GM18517 (cell line): ENCODE measurements around the gene SCG3.

ENCODE experiments used
- ATAC-seq: cut with Tn5 transposase; IDR thresholded peaks from one replicate; pipeline ENCODE4 v1.9.1; 2021; ENCODE audit warnings: mild to moderate bottlenecking, moderate library complexity; ENCODE audit not compliant: unreplicated experiment

Gene SCG3

DNA sequence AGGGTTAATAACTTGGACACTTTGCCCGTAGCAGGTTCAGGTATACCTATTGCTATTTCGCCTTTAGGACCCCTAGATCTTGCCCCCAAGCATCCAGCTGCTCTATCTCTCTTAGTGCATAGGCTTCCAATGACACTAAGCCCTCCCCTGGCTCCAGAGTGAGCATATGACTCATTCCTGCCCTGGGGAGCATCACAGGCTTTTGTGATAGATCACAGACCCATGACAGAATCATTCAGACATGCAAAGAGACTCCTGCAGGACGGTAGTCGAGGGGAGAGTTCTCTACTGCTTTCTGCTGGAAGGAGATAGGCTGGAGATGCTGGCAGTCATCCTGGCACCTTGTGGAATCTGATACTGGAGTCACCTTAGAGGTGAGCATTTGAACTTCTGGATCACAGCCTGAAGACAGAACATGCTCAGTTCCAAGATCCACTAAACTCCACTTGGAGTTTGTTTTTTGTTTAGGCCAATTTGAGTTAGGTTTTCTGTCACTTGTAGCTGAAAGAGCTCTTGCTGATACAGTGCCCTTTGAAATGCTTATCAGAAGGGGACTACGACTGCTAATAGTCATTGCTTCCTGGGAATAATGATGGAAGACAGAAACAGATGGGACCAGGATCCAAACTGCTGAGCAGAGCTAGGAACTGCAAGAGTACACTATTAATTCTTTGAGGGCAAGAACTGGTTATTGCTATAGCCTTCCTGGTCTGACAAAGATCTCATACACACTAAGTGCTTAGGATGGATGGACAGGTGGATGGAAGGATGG, 45.2 kb downstream of the SCG3 start:
- peak; percentile 67 for ATAC-seq

DNA sequence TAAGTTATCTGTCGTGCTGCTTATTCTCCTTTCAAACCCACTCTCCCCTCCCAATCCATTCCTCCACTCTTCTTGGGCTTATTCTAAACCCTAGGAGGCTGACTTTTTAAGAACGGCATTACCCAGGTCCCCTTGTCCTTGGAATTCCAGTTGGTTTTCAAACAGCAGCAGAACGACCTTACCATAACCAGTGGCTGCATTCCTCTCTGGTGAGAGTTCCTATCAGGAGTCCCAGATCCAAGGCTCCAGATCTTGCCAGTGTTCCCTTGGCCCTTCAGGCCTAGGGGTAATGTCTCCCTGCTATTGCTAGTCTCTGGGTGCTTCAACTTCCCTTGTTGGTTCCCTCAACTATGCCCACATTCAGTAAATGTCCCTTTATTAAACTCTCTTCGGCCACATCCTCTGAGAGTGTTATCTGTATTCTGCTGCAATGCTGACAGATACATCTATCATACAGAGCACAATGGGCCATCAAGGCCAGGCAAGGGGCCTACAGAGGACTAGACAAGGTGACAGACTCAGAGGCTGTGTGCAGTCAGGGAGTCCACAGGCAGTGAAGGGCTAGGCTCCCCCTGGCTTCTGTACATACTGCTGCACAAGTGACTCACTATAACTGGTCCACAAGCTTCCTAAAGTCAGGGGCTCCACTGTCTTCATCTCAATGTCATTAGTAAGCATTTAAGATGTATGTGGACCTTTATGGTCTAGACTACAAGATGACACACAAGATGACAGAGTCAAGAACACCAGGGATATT, 46.0 kb downstream of the SCG3 start:
- ATAC-seq, result no peak

GRCh38 chr15:51731549-51732267, 50.4 kb downstream of the SCG3 start:
- ATAC-seq, result peak; percentile 68

DNA sequence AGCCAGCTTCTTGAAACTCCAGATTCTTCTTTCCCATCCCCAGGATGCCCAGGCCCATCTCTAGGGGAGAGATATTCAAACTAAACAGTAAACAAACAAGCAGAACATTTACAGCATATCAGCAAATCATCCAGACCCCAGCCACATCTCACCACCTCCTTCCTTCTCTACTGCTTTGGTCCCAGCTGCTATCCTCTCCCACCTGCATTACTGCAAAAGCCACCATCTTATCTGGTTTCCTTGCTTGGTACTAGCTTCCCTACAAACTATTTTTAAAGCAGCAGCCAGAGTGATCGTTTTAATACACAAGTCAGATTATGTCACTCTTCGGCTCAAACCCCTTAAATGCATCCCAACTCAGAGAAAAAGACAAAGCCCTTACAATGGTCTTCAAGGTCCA, 51.3 kb downstream of the SCG3 start:
- ATAC-seq, result no peak

GRCh38 chr15:51735228-51736010, 54.1 kb downstream of the SCG3 start:
- no peak for ATAC-seq

GRCh38 chr15:51736069-51736468, 54.8 kb downstream of the SCG3 start:
- ATAC-seq, result peak; percentile 31

DNA sequence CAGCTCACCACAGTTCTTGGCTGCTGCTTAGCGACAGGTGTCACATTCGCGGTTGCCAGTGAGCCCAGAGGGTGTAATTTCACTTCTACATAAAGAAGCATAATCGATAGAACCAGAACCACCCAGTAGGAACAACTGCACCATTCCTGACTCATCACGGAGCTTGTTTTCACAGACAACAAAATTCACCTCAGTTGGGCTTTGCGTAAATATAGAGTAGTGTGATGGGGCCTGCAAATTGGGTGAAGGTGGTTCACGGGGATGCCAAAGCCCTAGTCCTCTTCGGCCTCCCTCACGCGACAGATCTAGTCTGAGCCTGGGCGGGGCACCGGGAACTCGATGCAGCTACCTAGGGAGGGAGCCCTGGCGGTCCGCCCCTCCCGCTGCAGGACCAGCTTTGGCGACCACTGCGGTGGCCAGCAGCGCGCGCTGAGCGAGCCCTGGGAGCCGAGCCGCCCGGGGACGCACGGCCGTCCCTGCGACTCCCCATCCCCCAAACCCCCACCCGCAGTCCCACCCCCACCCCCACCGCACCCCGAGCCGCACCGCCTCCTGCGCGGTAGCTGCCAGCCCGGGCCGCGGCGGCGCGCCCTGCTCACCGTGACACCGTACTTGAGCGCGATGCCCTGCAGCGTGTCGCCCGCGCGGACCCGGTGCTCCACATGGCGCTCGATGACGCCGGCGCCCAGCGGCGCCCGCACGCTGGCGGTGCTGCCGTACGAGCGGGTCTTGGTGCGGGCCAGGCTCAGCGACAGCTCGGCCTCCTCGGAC, 55.6 kb downstream of the SCG3 start:
- peak; percentile 25 for ATAC-seq

DNA sequence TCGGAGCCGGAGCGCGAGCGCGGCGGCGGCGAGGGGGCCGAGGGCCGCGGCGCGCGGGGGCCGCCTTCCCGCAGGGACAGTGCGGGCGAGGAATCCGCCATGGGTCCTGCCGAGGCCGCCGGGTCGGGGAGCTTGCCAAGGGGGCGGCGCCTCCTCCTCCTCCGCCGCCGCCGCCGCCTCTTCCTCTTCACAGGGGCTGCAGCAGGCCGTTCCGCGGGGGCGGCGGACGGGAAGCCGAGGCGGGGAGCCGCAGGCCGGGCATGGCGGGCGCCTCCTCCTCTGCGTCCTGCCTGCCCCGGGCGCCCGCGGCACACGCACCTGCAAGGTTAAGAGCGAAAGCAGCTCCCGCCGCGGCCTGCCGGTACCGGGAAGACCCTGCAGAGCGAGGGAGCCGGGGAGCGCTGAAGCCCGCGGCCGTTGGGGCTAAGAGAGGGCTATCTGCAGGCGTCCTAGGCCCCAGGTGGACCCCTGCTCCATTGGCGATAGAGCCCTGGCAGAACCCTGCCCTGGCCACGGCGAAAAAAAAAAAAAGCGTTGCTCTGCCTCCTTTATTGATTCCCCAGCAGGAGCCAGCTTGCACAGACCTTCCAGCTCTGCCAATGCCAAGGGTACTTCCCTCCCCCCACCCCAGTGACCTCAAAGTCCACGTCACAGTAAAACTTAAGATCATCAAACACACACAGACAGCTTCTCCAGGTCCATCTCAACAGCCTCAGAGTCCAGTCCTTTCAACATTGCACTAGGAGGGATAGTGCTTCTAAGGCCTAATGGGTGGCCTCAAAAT, 56.4 kb downstream of the SCG3 start, which contains the start of gene LYSMD2:
Gene LYSMD2, minus strand, starts transcription at position 134 of the 784 bp plus-strand sequence. Its CDS starts 33 bp downstream, at position 101.
- peak; percentile 35 for ATAC-seq

GRCh38 chr15:51738553-51738952, 57.2 kb downstream of the SCG3 start:
- no peak for ATAC-seq

- no peak for ATAC-seq
These were observed 57.9 kb downstream of the SCG3 start for GRCh38 chr15:51739061-51739712.

- ATAC-seq, result no peak
These were observed 68.0 kb downstream of the SCG3 start for GRCh38 chr15:51749307-51749706.

DNA sequence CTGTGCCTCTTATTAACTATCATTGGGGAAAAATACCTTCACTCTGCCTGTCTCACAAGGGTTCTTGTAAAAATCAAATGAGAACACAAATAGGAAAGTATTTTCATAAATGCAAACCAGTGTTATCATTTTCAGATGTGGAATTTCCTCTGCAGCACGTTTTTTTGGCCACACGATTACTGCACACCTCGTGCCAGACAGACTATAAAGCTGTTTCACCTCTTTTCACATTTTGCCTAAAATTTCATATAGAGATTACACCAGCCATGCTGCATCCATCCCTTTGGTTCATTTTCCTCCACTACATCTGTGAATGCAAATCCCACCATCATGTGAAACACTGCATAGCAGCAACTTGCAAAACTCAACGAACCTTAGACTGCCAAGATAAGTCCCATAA, 68.9 kb downstream of the SCG3 start:
- ATAC-seq, result no peak

GRCh38 chr15:51750792-51751696, 69.7 kb downstream of the SCG3 start, which contains the start of gene TMOD2:
Gene TMOD2 (plus strand): TSS chr15:51751597. CDS start chr15:51766442, 14,845 bp downstream.
- peak; percentile 61 for ATAC-seq

DNA sequence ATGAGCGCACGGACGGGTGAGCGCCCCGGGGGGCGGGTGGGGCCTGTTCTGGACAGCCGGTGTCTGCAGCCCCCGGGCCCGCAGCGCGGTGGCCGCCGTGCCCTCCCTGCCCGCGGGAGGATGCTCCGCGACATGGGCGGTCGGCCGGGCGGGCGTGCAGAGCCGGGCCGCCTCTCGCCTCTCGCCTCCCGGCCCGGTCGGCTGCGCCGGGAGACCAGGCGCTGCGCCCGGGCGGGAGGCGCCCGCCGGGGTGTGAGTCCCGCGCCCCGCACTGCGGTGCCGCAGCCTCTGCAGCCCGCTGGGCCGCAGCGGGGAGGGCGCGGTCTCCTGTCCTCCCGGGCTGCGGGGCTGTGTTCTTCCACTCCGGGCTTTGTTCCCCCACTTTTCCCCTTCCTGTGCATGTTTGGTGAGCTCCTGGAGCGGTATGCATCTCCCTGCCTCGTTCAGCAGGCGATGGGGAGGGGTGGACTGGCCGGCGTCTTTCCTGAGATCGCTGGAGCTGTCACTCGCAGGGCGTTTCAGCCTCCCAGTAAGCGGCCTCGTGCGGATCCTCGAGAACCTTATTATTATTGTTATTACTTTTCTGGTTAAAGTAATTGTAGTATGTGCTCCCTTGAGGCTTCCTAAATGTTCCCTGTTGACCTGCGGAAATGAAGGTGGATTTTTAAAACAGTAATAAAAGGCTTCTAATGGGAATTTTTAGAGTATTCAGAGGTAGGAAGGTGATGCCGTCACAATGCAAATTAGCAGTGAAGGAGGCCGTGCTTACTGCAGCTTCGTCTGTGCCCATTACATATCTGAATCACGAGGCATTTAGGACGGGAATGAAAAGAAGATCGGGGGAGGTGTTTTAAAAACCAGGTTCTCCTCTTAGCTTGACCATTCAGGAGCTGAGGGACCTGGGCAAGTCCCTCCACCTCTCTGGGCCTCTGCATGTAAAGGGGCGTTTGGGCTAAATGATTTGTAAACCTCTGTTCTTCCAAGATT, 70.7 kb downstream of the SCG3 start:
- peak; percentile 39 for ATAC-seq

DNA sequence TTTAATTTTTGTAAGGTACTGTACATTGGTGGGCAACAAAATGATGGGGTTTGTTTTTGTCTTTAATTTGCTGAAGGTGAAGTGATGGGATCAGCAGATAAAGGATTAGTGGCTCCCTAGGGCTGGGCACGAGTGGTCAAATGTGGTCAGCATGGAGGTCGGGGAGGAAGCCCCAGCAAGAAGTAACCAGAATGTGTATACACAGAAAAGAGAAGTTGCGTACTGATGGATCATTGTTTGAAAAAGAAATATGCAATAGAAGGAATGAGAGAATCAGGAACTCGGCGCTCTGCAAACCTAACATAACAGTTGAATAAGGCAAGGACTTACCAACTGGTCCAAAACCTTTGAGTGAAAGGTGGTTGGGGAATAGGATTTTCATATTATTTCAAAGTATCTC, 71.6 kb downstream of the SCG3 start:
- no peak for ATAC-seq

- ATAC-seq, result no peak
These were observed 73.0 kb downstream of the SCG3 start for GRCh38 chr15:51754267-51754666.
